Measurements from ENCODE around the gene ANGPTL7. TPM values are rescaled to one million over a fixed set of nuclear protein-coding genes. Genes with fewer than 3 reads are reported as not detected.

ANGPTL7 gene
- total RNA-seq, 4 donors from 2014 or later: 0.82 to 1.9 (median 0.88) TPM; not detected in 1

GRCh38 chr1:11145741-11146140 is 43.4 kb upstream of the ANGPTL7 start:
- Histone ChIP-seq H3K9me3 (no peaks in the 10 kb centered on the region), H3K27me3 (no peaks in the 10 kb centered on the region), H3K4me3 (no peak overlapping the region), H3K36me3 (no peaks in the 10 kb centered on the region), H3K4me1 (no peaks in the 10 kb centered on the region), H3K27ac (no peak overlapping the region)
- no peak for DNase-seq
- intact Hi-C loops (cut with DNase I; ENCODE audit: low total_unique reads): no loop called here
- TF ChIP-seq POLR2A (IDR thresholded peaks at IDR 0.05): no peak
- no peak for TF ChIP-seq CTCF (IDR thresholded peaks at IDR 0.05)

GRCh38 chr1:11147197-11147770 is 41.9 kb upstream of the ANGPTL7 start:
- Histone ChIP-seq H3K9me3 (no peaks in the 10 kb centered on the region), H3K27ac (no peak overlapping the region), H3K4me3 (no peak overlapping the region), H3K36me3 (no peaks in the 10 kb centered on the region), H3K27me3 (no peaks in the 10 kb centered on the region), H3K4me1 (no peaks in the 10 kb centered on the region)
- DNase-seq: no peak
- intact Hi-C loops (cut with DNase I; ENCODE audit: low total_unique reads): no loop called here
- no peak for TF ChIP-seq POLR2A (IDR thresholded peaks at IDR 0.05)
- no peak for TF ChIP-seq CTCF (IDR thresholded peaks at IDR 0.05)

- no peak overlapping the region for H3K27ac ChIP-seq
- H3K9me3 ChIP-seq: no peaks in the 10 kb centered on the region
- H3K4me3 ChIP-seq: no peak overlapping the region
- no peaks in the 10 kb centered on the region for H3K36me3 ChIP-seq
- no peaks in the 10 kb centered on the region for H3K27me3 ChIP-seq
- no peaks in the 10 kb centered on the region for H3K4me1 ChIP-seq
- TF ChIP-seq POLR2A (IDR thresholded peaks at IDR 0.05): no peak
- TF ChIP-seq CTCF (IDR thresholded peaks at IDR 0.05): no peak
- intact Hi-C loops (cut with DNase I; ENCODE audit: low total_unique reads): no loop called here
- no peak for DNase-seq
Measured at GRCh38 chr1:11150326-11150725, 38.8 kb upstream of the ANGPTL7 start.

- H3K27ac ChIP-seq: peak overlapping the region in 1 of 2 donors; percentile 17
- H3K4me3 ChIP-seq: no peak overlapping the region
- DNase-seq: no peak
- intact Hi-C loops (cut with DNase I; ENCODE audit: low total_unique reads): no loop called here
- H3K9me3 ChIP-seq: no peaks in the 10 kb centered on the region
- no peaks in the 10 kb centered on the region for H3K4me1 ChIP-seq
- H3K36me3 ChIP-seq: no peaks in the 10 kb centered on the region
- TF ChIP-seq POLR2A (IDR thresholded peaks at IDR 0.05) (no peak), CTCF (IDR thresholded peaks at IDR 0.05) (no peak)
- no peaks in the 10 kb centered on the region for H3K27me3 ChIP-seq
Measured at GRCh38 chr1:11151114-11151513, 38.0 kb upstream of the ANGPTL7 start.

- H3K4me3 ChIP-seq: no peak overlapping the region
- no peak for DNase-seq
- H3K27ac ChIP-seq: peak overlapping the region; percentile 9 to 12
- H3K27me3 ChIP-seq: no peaks in the 10 kb centered on the region
- TF ChIP-seq POLR2A (IDR thresholded peaks at IDR 0.05) (no peak), CTCF (IDR thresholded peaks at IDR 0.05) (no peak)
- no peaks in the 10 kb centered on the region for H3K36me3 ChIP-seq
- H3K4me1 ChIP-seq: no peaks in the 10 kb centered on the region
- intact Hi-C loops (cut with DNase I; ENCODE audit: low total_unique reads): no loop called here
- no peaks in the 10 kb centered on the region for H3K9me3 ChIP-seq
Measured at GRCh38 chr1:11151826-11152612, 37.1 kb upstream of the ANGPTL7 start.
